Measurements from ENCODE around the gene RAD18.

The RAD18 gene

GRCh38 chr3:8893001-8893400 lies 70.3 kb downstream of the RAD18 start:
- TF ChIP-seq SIN3A (IDR thresholded peaks at IDR 0.05; ENCODE audit: borderline replicate concordance, insufficient read depth, low read length) (no peak), TAF1 (IDR thresholded peaks at IDR 0.05; ENCODE audit: borderline replicate concordance, insufficient read depth, low read length) (no peak), REST (IDR thresholded peaks at IDR 0.05; ENCODE audit: insufficient read depth in 1 of 2, low read depth in 2 of 2, low read length in 2 of 2) (no peak)

GRCh38 chr3:8891774-8892173 lies 71.5 kb downstream of the RAD18 start:
- TF ChIP-seq POLR2AphosphoS5 (IDR thresholded peaks at IDR 0.05; ENCODE audit: low read depth, low read length) = no peak
- no peak for TF ChIP-seq SIN3A (IDR thresholded peaks at IDR 0.05; ENCODE audit: borderline replicate concordance, insufficient read depth, low read length)
- no peak for TF ChIP-seq TAF1 (IDR thresholded peaks at IDR 0.05; ENCODE audit: borderline replicate concordance, insufficient read depth, low read length)
- TF ChIP-seq REST (IDR thresholded peaks at IDR 0.05; ENCODE audit: insufficient read depth in 1 of 2, low read depth in 2 of 2, low read length in 2 of 2) = no peak
- no peak for TF ChIP-seq FOXP2 (optimal IDR thresholded peaks at IDR 0.05; ENCODE audit: borderline replicate concordance, extremely low read depth, extremely low read length, insufficient read depth)

GRCh38 chr3:8891303-8891702 lies 72.0 kb downstream of the RAD18 start:
- TF ChIP-seq REST (IDR thresholded peaks at IDR 0.05; ENCODE audit: insufficient read depth in 1 of 2, low read depth in 2 of 2, low read length in 2 of 2) (no peak), POLR2AphosphoS5 (IDR thresholded peaks at IDR 0.05; ENCODE audit: low read depth, low read length) (no peak), SIN3A (IDR thresholded peaks at IDR 0.05; ENCODE audit: borderline replicate concordance, insufficient read depth, low read length) (no peak)

- no peak for TF ChIP-seq FOXP2 (optimal IDR thresholded peaks at IDR 0.05; ENCODE audit: borderline replicate concordance, extremely low read depth, extremely low read length, insufficient read depth)
- no peak for TF ChIP-seq SIN3A (IDR thresholded peaks at IDR 0.05; ENCODE audit: borderline replicate concordance, insufficient read depth, low read length)
- no peak for TF ChIP-seq TAF1 (IDR thresholded peaks at IDR 0.05; ENCODE audit: borderline replicate concordance, insufficient read depth, low read length)
- no peak for TF ChIP-seq POLR2AphosphoS5 (IDR thresholded peaks at IDR 0.05; ENCODE audit: low read depth, low read length)
- TF ChIP-seq REST (IDR thresholded peaks at IDR 0.05; ENCODE audit: insufficient read depth in 1 of 2, low read depth in 2 of 2, low read length in 2 of 2) = no peak
Observed at GRCh38 chr3:8888301-8888915, 74.9 kb downstream of the RAD18 start.
